Measurements from ENCODE around the gene EBI3.

- TF ChIP-seq, protein P1, sequence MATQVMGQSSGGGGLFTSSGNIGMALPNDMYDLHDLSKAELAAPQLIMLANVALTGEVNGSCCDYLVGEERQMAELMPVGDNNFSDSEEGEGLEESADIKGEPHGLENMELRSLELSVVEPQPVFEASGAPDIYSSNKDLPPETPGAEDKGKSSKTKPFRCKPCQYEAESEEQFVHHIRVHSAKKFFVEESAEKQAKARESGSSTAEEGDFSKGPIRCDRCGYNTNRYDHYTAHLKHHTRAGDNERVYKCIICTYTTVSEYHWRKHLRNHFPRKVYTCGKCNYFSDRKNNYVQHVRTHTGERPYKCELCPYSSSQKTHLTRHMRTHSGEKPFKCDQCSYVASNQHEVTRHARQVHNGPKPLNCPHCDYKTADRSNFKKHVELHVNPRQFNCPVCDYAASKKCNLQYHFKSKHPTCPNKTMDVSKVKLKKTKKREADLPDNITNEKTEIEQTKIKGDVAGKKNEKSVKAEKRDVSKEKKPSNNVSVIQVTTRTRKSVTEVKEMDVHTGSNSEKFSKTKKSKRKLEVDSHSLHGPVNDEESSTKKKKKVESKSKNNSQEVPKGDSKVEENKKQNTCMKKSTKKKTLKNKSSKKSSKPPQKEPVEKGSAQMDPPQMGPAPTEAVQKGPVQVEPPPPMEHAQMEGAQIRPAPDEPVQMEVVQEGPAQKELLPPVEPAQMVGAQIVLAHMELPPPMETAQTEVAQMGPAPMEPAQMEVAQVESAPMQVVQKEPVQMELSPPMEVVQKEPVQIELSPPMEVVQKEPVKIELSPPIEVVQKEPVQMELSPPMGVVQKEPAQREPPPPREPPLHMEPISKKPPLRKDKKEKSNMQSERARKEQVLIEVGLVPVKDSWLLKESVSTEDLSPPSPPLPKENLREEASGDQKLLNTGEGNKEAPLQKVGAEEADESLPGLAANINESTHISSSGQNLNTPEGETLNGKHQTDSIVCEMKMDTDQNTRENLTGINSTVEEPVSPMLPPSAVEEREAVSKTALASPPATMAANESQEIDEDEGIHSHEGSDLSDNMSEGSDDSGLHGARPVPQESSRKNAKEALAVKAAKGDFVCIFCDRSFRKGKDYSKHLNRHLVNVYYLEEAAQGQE (IDR thresholded peaks at IDR 0.05; ENCODE audit: insufficient read depth in 1 of 2, low read depth in 2 of 2, low read length in 2 of 2), result no peak
- TF ChIP-seq TAF1 (IDR thresholded peaks at IDR 0.05; ENCODE audit: borderline replicate concordance, insufficient read depth, low read length), result no peak
- TF ChIP-seq POLR2AphosphoS5 (IDR thresholded peaks at IDR 0.05; ENCODE audit: low read depth, low read length), result no peak
- no peak for TF ChIP-seq SIN3A (IDR thresholded peaks at IDR 0.05; ENCODE audit: borderline replicate concordance, insufficient read depth, low read length)
These were observed 551 bp upstream of the EBI3 start for GRCh38 chr19:4228765-4229178.

Data from PFSK-1 (cell line).